MM.1S (cell line): ENCODE results near the gene TTBK1.

ENCODE experiments used
- DNase-seq: peaks from one replicate; pipeline ENCODE4 v3.0.0-alpha.2; 2015
- H2AFZ ChIP-seq: fragments of 300-600 bp; sonication (generic); 2 replicates; pipeline ENCODE4 v1.6.0; 2016; ENCODE audit warnings: antibody characterized with exemption, low read length
- H3F3A ChIP-seq: fragments of 300-600 bp; sonication (generic); 2 replicates; pipeline ENCODE4 v1.6.1; 2016; ENCODE audit warnings: mild to moderate bottlenecking, antibody characterized with exemption, low read length, moderate library complexity, mixed read lengths; ENCODE audit not compliant: insufficient read depth
- H3K27ac ChIP-seq: fragments of 300-600 bp; sonication (generic); 2 replicates; pipeline ENCODE4 v1.5.1; 2016; ENCODE audit warnings: mild to moderate bottlenecking, low read length
- H3K27me3 ChIP-seq: fragments of 300-600 bp; sonication (generic); replicated peaks from 2 replicates; pipeline ENCODE4 v1.6.0; 2016; ENCODE audit warnings: low read length; ENCODE audit not compliant: insufficient read depth
- H3K36me3 ChIP-seq: fragments of 300-600 bp; sonication (generic); replicated peaks from 2 replicates; pipeline ENCODE4 v1.6.1; 2016; ENCODE audit warnings: mild to moderate bottlenecking, low read length, mixed read lengths; ENCODE audit not compliant: insufficient read depth
- H3K4me1 ChIP-seq: fragments of 300-600 bp; sonication (generic); 2 replicates; pipeline ENCODE4 v1.6.1; 2016; ENCODE audit warnings: low read length, mixed read lengths
- H3K4me2 ChIP-seq: fragments of 300-600 bp; sonication (generic); 2 replicates; pipeline ENCODE4 v1.6.0; 2016; ENCODE audit warnings: low read depth, low read length
- H3K4me3 ChIP-seq: fragments of 300-600 bp; sonication (generic); 2 replicates; pipeline ENCODE4 v1.5.1; 2016; ENCODE audit warnings: low read length, mixed read lengths
- H3K79me2 ChIP-seq: fragments of 300-600 bp; sonication (generic); 2 replicates; pipeline ENCODE4 v1.6.1; 2016; ENCODE audit warnings: mixed run types, low read length, mixed read lengths
- H3K9ac ChIP-seq: fragments of 300-600 bp; sonication (generic); 2 replicates; pipeline ENCODE4 v1.6.1; 2016; ENCODE audit warnings: low read length, mixed read lengths
- H3K9me2 ChIP-seq: fragments of 300-600 bp; sonication (generic); replicated peaks from 2 replicates; pipeline ENCODE4 v1.6.1; 2016; ENCODE audit warnings: mild to moderate bottlenecking, low read length, mixed read lengths; ENCODE audit not compliant: insufficient read depth
- H3K9me3 ChIP-seq: fragments of 300-600 bp; sonication (generic); replicated peaks from 2 replicates; pipeline ENCODE4 v1.6.1; 2016; ENCODE audit warnings: mild to moderate bottlenecking, low read length, mixed read lengths; ENCODE audit not compliant: insufficient read depth
- H4K20me1 ChIP-seq: fragments of 300-600 bp; sonication (generic); 2 replicates; pipeline ENCODE4 v1.6.1; 2016; ENCODE audit warnings: mild to moderate bottlenecking, low read length, moderate library complexity, mixed read lengths; ENCODE audit not compliant: insufficient read depth
- EZH2 ChIP-seq: fragments of 300-600 bp; sonication (generic); optimal IDR thresholded peaks from 2 replicates; pipeline ENCODE3; 2017; ENCODE audit warnings: low read depth, mild to moderate bottlenecking, antibody characterized with exemption, low read length, mixed read lengths
- EZH2phosphoT487 ChIP-seq: fragments of 300-600 bp; sonication (generic); IDR thresholded peaks from 2 replicates; pipeline ENCODE4 v1.6.1; 2018; ENCODE audit warnings: antibody characterized with exemption, low read length
- TF ChIP-seq, protein P1 (sequence below): fragments of 300-600 bp; sonication (generic); IDR thresholded peaks from 2 replicates; pipeline ENCODE4 v1.5.1; 2016; ENCODE audit warnings: antibody characterized with exemption, low read length, mixed read lengths

The TTBK1 gene

GRCh38 chr6:43291708-43292107, 48.4 kb downstream of the TTBK1 start:
- no peaks in the 10 kb centered on the region for H3K27me3 ChIP-seq
- H4K20me1 ChIP-seq: no peaks in the 10 kb centered on the region
- no peak overlapping the region for H3K4me2 ChIP-seq
- H3K9me3 ChIP-seq: no peaks in the 10 kb centered on the region
- DNase-seq: no peak
- H3K4me1 ChIP-seq: no peaks in the 10 kb centered on the region
- H3F3A ChIP-seq: no peaks in the 10 kb centered on the region
- H3K4me3 ChIP-seq: no peak overlapping the region
- no peak overlapping the region for H2AFZ ChIP-seq
- H3K79me2 ChIP-seq: no peaks in the 10 kb centered on the region
- H3K27ac ChIP-seq: no peak overlapping the region
- H3K9me2 ChIP-seq: no peaks in the 10 kb centered on the region
- TF ChIP-seq EZH2phosphoT487 (no peak), EZH2 (no peak)
- TF ChIP-seq, protein P1, sequence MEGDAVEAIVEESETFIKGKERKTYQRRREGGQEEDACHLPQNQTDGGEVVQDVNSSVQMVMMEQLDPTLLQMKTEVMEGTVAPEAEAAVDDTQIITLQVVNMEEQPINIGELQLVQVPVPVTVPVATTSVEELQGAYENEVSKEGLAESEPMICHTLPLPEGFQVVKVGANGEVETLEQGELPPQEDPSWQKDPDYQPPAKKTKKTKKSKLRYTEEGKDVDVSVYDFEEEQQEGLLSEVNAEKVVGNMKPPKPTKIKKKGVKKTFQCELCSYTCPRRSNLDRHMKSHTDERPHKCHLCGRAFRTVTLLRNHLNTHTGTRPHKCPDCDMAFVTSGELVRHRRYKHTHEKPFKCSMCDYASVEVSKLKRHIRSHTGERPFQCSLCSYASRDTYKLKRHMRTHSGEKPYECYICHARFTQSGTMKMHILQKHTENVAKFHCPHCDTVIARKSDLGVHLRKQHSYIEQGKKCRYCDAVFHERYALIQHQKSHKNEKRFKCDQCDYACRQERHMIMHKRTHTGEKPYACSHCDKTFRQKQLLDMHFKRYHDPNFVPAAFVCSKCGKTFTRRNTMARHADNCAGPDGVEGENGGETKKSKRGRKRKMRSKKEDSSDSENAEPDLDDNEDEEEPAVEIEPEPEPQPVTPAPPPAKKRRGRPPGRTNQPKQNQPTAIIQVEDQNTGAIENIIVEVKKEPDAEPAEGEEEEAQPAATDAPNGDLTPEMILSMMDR: no peak
- no peaks in the 10 kb centered on the region for H3K36me3 ChIP-seq
- H3K9ac ChIP-seq: no peak overlapping the region

DNA sequence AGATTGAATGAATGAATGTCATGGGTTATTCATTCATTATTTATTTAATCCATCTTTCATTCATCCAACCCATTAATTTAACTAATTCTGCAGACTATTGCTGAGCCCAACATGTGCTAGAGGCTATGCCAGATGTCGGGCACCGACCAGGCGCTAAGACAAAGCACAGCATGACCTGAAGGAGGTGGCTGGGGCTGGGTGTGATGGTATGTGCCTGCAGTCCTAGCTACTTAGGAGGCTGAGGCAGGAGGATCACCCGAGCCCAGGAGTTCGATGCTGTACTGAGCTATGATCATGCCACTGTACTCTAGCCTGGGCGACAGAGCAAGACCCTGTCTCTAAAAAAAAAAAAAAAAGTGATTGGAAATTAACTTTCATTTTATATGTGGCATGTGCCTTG, 49.1 kb downstream of the TTBK1 start:
- Histone ChIP-seq H3K9me3 (no peaks in the 10 kb centered on the region), H3F3A (no peaks in the 10 kb centered on the region), H3K79me2 (no peaks in the 10 kb centered on the region), H3K4me1 (no peaks in the 10 kb centered on the region), H3K9me2 (no peaks in the 10 kb centered on the region), H3K4me3 (no peak overlapping the region), H2AFZ (no peak overlapping the region), H3K27me3 (no peaks in the 10 kb centered on the region), H4K20me1 (no peaks in the 10 kb centered on the region), H3K27ac (no peak overlapping the region), H3K4me2 (no peak overlapping the region), H3K36me3 (no peaks in the 10 kb centered on the region), H3K9ac (no peak overlapping the region)
- no peak for DNase-seq
- no peak for TF ChIP-seq EZH2phosphoT487
- TF ChIP-seq, protein P1: no peak
- no peak for TF ChIP-seq EZH2

- Histone ChIP-seq H3K27ac (no peak overlapping the region), H4K20me1 (no peaks in the 10 kb centered on the region), H3K36me3 (no peaks in the 10 kb centered on the region), H3K9me2 (no peaks in the 10 kb centered on the region), H3K27me3 (no peaks in the 10 kb centered on the region), H3K9me3 (no peaks in the 10 kb centered on the region), H3K4me1 (no peaks in the 10 kb centered on the region), H3K4me2 (no peak overlapping the region), H3K9ac (no peak overlapping the region), H3K4me3 (no peak overlapping the region), H3K79me2 (no peaks in the 10 kb centered on the region), H2AFZ (no peak overlapping the region), H3F3A (no peaks in the 10 kb centered on the region)
- no peak for TF ChIP-seq EZH2phosphoT487
- TF ChIP-seq EZH2: no peak
- TF ChIP-seq, protein P1: no peak
- no peak for DNase-seq
Measured at GRCh38 chr6:43292763-43293318, 49.6 kb downstream of the TTBK1 start.
